K562 (cell line): ENCODE results near the gene KANK2. TPM values are rescaled to one million over a fixed set of nuclear protein-coding genes. Genes with fewer than 3 reads are reported as not detected.

Experiments used
- ADNP ChIP-seq: fragments of 200-800 bp; sonication (Bioruptor generic); IDR thresholded peaks from 2 replicates; pipeline ENCODE4 v1.6.1; 2016; ENCODE audit warnings: missing genetic modification characterization, missing compliant biosample characterization
- BHLHE40 ChIP-seq: IDR thresholded peaks from 2 replicates; pipeline ENCODE4 v1.6.1; 2011; ENCODE audit warnings: low read length, improper control_type of control experiment
- CBX1 ChIP-seq: sonication (generic); IDR thresholded peaks from 2 replicates; pipeline ENCODE4 v1.6.1; 2016; ENCODE audit warnings: antibody characterized with exemption, low read depth, mild to moderate bottlenecking
- CHD1 ChIP-seq: fragments of 200-600 bp; sonication (generic); IDR thresholded peaks from one replicate; pipeline ENCODE4 v1.6.1; 2012; ENCODE audit warnings: mild to moderate bottlenecking, moderate library complexity, low read length, inconsistent platforms
- DIDO1 ChIP-seq: fragments of 450-650 bp; IDR thresholded peaks from 2 replicates; pipeline ENCODE4 v1.6.1; 2016; ENCODE audit warnings: low read depth, missing biosample characterization, missing genetic modification characterization
- MAZ ChIP-seq, 2 experiments: fragments of 450-650 bp in 1 of 2; sonication (generic) in 1 of 2; formaldehyde crosslinking; IDR thresholded peaks in 1 of 2; conservative IDR thresholded peaks in 1 of 2; 2 replicates each; pipeline versions ENCODE4 v1.4.0 to v1.5.0; 2020; ENCODE audit warnings: mild to moderate bottlenecking in 1 of 2, missing genetic modification reagents in 1 of 2
- NBN ChIP-seq: fragments of 450-650 bp; IDR thresholded peaks from 2 replicates; pipeline ENCODE4 v1.6.1; 2016; ENCODE audit warnings: low read depth, mild to moderate bottlenecking
- NR2F6 ChIP-seq: fragments of 450-650 bp; formaldehyde crosslinking; IDR thresholded peaks from 2 replicates; pipeline ENCODE4 v1.4.0; 2020; ENCODE audit warnings: mild to moderate bottlenecking
- PCBP2 ChIP-seq: fragments of 200-400 bp; formaldehyde crosslinking; IDR thresholded peaks from 2 replicates; pipeline ENCODE4 v1.6.1; 2018; ENCODE audit warnings: low read length, low read depth, mild to moderate bottlenecking, moderate library complexity; ENCODE audit not compliant: poor library complexity, severe bottlenecking
- PHF20 ChIP-seq: fragments of 450-650 bp; IDR thresholded peaks from 2 replicates; pipeline ENCODE4 v1.6.1; 2018; ENCODE audit not compliant: partially characterized antibody
- POLR2B ChIP-seq: fragments of 450-650 bp; IDR thresholded peaks from 2 replicates; pipeline ENCODE4 v1.6.1; 2018; ENCODE audit warnings: low read depth; ENCODE audit not compliant: partially characterized antibody
- SAP30 ChIP-seq: fragments of 200-600 bp; sonication (generic); IDR thresholded peaks from 2 replicates; pipeline ENCODE4 v1.6.1; 2012; ENCODE audit warnings: borderline replicate concordance, low read depth, mild to moderate bottlenecking, moderate library complexity, low read length, control low read depth, inconsistent platforms; ENCODE audit not compliant: insufficient read depth, poor library complexity, severe bottlenecking
- TEAD1 ChIP-seq, 2 experiments: fragments of 450-650 bp in 1 of 2; sonication (generic) in 1 of 2; formaldehyde crosslinking; IDR thresholded peaks; 2 replicates each; pipeline versions ENCODE4 v1.4.0 to v1.8.0; 2020 to 2022; ENCODE audit warnings: mild to moderate bottlenecking in 2 of 2, missing genetic modification reagents in 1 of 2
- XRCC5 ChIP-seq: fragments of 200-400 bp; formaldehyde crosslinking; IDR thresholded peaks from 2 replicates; pipeline ENCODE4 v1.6.1; 2017; ENCODE audit warnings: low read depth, mild to moderate bottlenecking, low read length
- YY1 ChIP-seq, 3 experiments: IDR thresholded peaks; 2 replicates each; pipeline ENCODE4 v1.6.1; 2011; ENCODE audit warnings: low read length in 2 of 3, mild to moderate bottlenecking in 2 of 3, moderate library complexity in 2 of 3, borderline replicate concordance in 1 of 3, control low read depth in 1 of 3, low read depth in 1 of 3; ENCODE audit not compliant: insufficient read depth in 3 of 3, insufficient replicate concordance in 2 of 3, control insufficient read depth in 1 of 3, insufficient read length in 1 of 3; ENCODE audit errors: extremely low read depth in 1 of 3
- polyA plus RNA-seq, 8 experiments: library from polyadenylated mRNA; depleted of rRNA in 4 of 8; stranded (reverse) in 5 of 8; unstranded in 3 of 8; fragments of >200 nt; fragmentation: Nextera tagmentation in 2 of 8; fragmentation: Illumina TruSeq in 1 of 8; extraction: Ambion mirVana in 2 of 8; extraction: Trizol in 1 of 8; gene quantifications; 2 replicates each; pipeline versions ENCODE4 v1.2.1 to v1.2.3, GENCODE V29; 2011 to 2014; ENCODE audit warnings: inconsistent platforms in 1 of 8, missing spikeins in 1 of 8
- total RNA-seq, 7 experiments: library from RNA; depleted of rRNA in 6 of 7; stranded (reverse); fragments of >200 nt in 6 of 7; fragmentation: Illumina TruSeq in 2 of 7; extraction: Trizol in 2 of 7; gene quantifications; 2 replicates each; pipeline versions ENCODE4 v1.2.1 to v1.2.3, GENCODE V29; 2011 to 2021; ENCODE audit warnings: low replicate concordance in 1 of 7
- TF ChIP-seq, protein P1 (sequence below): fragments of 200-800 bp; sonication (Bioruptor generic); IDR thresholded peaks from 2 replicates; pipeline ENCODE4 v1.6.1; 2017; ENCODE audit warnings: missing genetic modification characterization, missing compliant biosample characterization
- TF ChIP-seq, protein P2 (sequence below): fragments of 250-450 bp; sonication (Bioruptor Pico); IDR thresholded peaks from 2 replicates; pipeline ENCODE4 v1.8.0; 2022; ENCODE audit warnings: inconsistent platforms
- TF ChIP-seq, protein P3 (sequence below): sonication (generic); formaldehyde crosslinking; IDR thresholded peaks from 2 replicates; pipeline ENCODE4 v1.8.0; 2022; ENCODE audit warnings: mild to moderate bottlenecking, missing genetic modification reagents
- TF ChIP-seq, protein P4 (sequence below), 2 experiments: fragments of 250-450 bp in 1 of 2; fragments of 450-650 bp in 1 of 2; sonication (Bioruptor Pico) in 1 of 2; IDR thresholded peaks; 2 replicates each; pipeline versions ENCODE4 v1.6.1 to v1.8.0; 2016 to 2021; ENCODE audit warnings: mild to moderate bottlenecking in 2 of 2, moderate library complexity in 2 of 2, missing compliant biosample characterization in 1 of 2, missing genetic modification characterization in 1 of 2

Gene KANK2
- total and polyA plus RNA-seq, 9 of the 15 experiments (the other 6 are each of a cell fraction or from before 2014, with no cell fraction given): 4.4 to 47.8 (median 21.3) TPM

DNA sequence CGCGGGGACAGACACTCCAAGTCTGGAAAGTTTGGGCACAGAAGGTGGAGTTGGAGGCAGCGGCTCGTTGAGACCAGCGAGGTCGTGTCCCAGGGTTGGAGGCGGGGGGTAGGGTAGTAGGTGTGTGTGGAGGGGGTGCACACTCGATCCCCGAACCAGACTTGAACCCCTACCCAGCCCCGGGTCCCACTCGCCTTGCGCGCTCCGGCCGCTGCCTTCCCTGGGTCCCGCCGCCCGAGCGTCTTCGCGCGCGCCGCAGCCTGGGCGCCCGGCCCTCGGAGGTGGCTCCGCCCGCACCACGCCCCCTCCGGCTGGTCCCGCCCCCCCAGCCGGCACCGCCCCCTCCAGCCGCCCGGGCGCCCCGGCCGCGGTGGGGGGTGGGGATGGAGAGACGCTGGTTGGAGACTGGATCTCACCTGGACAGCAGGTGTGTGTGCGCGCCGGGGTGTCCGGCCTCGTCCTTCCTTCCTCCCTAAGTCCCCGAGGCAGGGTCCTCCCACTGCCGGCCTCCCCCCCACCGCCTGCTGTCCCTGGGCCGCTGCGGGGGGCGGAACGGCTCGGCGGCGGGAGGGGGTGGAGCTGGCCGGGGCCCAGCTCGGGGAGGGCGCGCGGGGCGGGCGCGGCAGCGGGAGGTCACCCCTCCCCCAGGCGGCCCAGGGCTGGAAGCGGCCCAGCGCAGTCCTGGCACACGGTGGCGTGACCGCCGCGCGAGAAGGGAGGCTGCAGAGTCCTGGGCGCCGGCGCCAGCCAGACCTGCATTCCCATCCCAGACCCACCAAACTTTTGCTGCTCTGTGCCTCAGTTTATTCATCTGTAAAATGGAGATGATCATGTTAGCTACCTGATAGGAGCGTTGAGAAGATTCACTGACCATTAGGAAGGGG is at the start of gene KANK2 (continued):
- TF ChIP-seq MAZ (CRISPR knock-in tag; conservative IDR thresholded peaks at IDR 0.05 in 1 of 2, IDR thresholded peaks at IDR 0.05 in 1 of 2) (peak; percentile 68 to 94), ADNP (tag) (peak; percentile 98), TEAD1 (CRISPR knock-in tag; IDR thresholded peaks at IDR 0.05) (0 out of 4 replicates have a peak, but pooled peaks of 1 of the 2 experiments have one; percentile 24), YY1 (IDR thresholded peaks at IDR 0.05; ENCODE audit: borderline replicate concordance in 1 of 3, control insufficient read depth in 1 of 3, extremely low read depth in 1 of 3, insufficient read depth in 3 of 3, insufficient read length in 1 of 3, insufficient replicate concordance in 2 of 3, low read depth in 1 of 3, low read length in 2 of 3) (peak in 1 of 3 experiments; percentile 9), POLR2B (no peak), CHD1 (no peak), DIDO1 (tag) (no peak), CBX1 (peak; percentile 85), NBN (no peak), PCBP2 (no peak), NR2F6 (CRISPR knock-in tag) (no peak), XRCC5 (no peak; the same call in 1 of the 2 replicates), BHLHE40 (peak; percentile 75; the same call in 1 of the 2 replicates), SAP30 (no peak), PHF20 (peak; percentile 72)
- TF ChIP-seq, protein P1, sequence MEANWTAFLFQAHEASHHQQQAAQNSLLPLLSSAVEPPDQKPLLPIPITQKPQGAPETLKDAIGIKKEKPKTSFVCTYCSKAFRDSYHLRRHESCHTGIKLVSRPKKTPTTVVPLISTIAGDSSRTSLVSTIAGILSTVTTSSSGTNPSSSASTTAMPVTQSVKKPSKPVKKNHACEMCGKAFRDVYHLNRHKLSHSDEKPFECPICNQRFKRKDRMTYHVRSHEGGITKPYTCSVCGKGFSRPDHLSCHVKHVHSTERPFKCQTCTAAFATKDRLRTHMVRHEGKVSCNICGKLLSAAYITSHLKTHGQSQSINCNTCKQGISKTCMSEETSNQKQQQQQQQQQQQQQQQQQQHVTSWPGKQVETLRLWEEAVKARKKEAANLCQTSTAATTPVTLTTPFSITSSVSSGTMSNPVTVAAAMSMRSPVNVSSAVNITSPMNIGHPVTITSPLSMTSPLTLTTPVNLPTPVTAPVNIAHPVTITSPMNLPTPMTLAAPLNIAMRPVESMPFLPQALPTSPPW (CRISPR knock-in tag): peak; percentile 98
- TF ChIP-seq, protein P2, sequence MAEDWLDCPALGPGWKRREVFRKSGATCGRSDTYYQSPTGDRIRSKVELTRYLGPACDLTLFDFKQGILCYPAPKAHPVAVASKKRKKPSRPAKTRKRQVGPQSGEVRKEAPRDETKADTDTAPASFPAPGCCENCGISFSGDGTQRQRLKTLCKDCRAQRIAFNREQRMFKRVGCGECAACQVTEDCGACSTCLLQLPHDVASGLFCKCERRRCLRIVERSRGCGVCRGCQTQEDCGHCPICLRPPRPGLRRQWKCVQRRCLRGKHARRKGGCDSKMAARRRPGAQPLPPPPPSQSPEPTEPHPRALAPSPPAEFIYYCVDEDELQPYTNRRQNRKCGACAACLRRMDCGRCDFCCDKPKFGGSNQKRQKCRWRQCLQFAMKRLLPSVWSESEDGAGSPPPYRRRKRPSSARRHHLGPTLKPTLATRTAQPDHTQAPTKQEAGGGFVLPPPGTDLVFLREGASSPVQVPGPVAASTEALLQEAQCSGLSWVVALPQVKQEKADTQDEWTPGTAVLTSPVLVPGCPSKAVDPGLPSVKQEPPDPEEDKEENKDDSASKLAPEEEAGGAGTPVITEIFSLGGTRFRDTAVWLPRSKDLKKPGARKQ (CRISPR knock-in tag): no peak
- TF ChIP-seq, protein P3, sequence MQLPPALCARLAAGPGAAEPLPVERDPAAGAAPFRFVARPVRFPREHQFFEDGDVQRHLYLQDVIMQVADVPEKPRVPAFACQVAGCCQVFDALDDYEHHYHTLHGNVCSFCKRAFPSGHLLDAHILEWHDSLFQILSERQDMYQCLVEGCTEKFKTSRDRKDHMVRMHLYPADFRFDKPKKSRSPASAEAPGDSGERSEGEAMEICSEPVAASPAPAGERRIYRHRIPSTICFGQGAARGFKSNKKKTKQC: 0 out of 2 replicates have a peak, but pooled peaks have one; percentile 29
- TF ChIP-seq, protein P4, sequence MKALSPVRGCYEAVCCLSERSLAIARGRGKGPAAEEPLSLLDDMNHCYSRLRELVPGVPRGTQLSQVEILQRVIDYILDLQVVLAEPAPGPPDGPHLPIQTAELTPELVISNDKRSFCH (CRISPR knock-in tag; IDR thresholded peaks at IDR 0.05): no peak
- TF ChIP-seq, protein P4 (tag; IDR thresholded peaks at IDR 0.05): peak; percentile 67
